Activated CD4-positive, alpha-beta T cell treated with anti-CD3 and anti-CD28 coated beads, Interleukin-2, amount 10 ng/mL, durations not matched to agents 7 days and 5 days (primary cell): ENCODE results near the gene DUSP2. TPM values are rescaled to one million over a fixed set of nuclear protein-coding genes. Genes with fewer than 3 reads are reported as not detected.
A peak's percentile ranks its signal among the peaks of the same experiment; 100 is the strongest.

Experiments used
- CTCF ChIA-PET: fragments of 350-600 bp; sonication (Branson Sonifier 250); formaldehyde crosslinking; loops from one replicate; lab custom pipeline; 2021; ENCODE audit warnings: antibody characterized with exemption; lab: Charles Lee
- POLR2A ChIA-PET: fragments of 350-600 bp; sonication (Branson Sonifier 250); formaldehyde crosslinking; loops from one replicate; lab custom pipeline; 2021; ENCODE audit warnings: antibody characterized with exemption; lab: Charles Lee
- DNase-seq: peaks from one replicate; pipeline ENCODE4 v3.0.0-alpha.2; 2020
- H3K27ac Mint-ChIP-seq: one replicate; pipeline ENCODE4 v1.8.0; 2021; ENCODE audit warnings: mild to moderate bottlenecking, moderate library complexity, mixed read lengths
- H3K27me3 Mint-ChIP-seq: one replicate; pipeline ENCODE4 v1.8.0; 2021; ENCODE audit warnings: mixed read lengths
- H3K36me3 Mint-ChIP-seq: one replicate; pipeline ENCODE4 v1.8.0; 2021; ENCODE audit warnings: low read depth, mixed read lengths
- H3K4me1 Mint-ChIP-seq: one replicate; pipeline ENCODE4 v1.8.0; 2021; ENCODE audit warnings: mixed read lengths
- H3K4me3 Mint-ChIP-seq: one replicate; pipeline ENCODE4 v1.8.0; 2021; ENCODE audit warnings: mild to moderate bottlenecking, moderate library complexity, mixed read lengths
- H3K9me3 Mint-ChIP-seq: one replicate; pipeline ENCODE4 v1.8.0; 2021; ENCODE audit warnings: mixed read lengths
- total RNA-seq, 2 experiments: library from RNA; stranded (reverse); gene quantifications; one replicate each; pipeline ENCODE4 v1.2.3, GENCODE V29; 2021

DUSP2 gene
- total RNA-seq, 2 experiments from 2014 or later: 11.9 to 14.2 TPM

- H3K27ac Mint-ChIP-seq: no peak overlapping the region
- POLR2A ChIA-PET: no interaction called here
- CTCF ChIA-PET: interaction anchor here (2.3 kb wide), 1 partner anchor 92 kb away, joined by 10 read pairs; no protein-coding TSS in a partner anchor
- peaks cover 17% of the 10 kb centered on the region for H3K4me1 Mint-ChIP-seq
- peak overlapping the region; percentile 68 for H3K4me3 Mint-ChIP-seq
- H3K27me3 Mint-ChIP-seq: peaks cover 21% of the 10 kb centered on the region
- no peaks in the 10 kb centered on the region for H3K9me3 Mint-ChIP-seq
- H3K36me3 Mint-ChIP-seq: no peaks in the 10 kb centered on the region
- DNase-seq: no peak
Measured at GRCh38 chr2:96114903-96115581, 30.2 kb downstream of the DUSP2 start.

GRCh38 chr2:96114546-96114902 lies 30.7 kb downstream of the DUSP2 start:
- DNase-seq: no peak
- POLR2A ChIA-PET: no interaction called here
- no peaks in the 10 kb centered on the region for H3K9me3 Mint-ChIP-seq
- peaks cover 17% of the 10 kb centered on the region for H3K27me3 Mint-ChIP-seq
- H3K4me1 Mint-ChIP-seq: peaks cover 17% of the 10 kb centered on the region
- H3K36me3 Mint-ChIP-seq: no peaks in the 10 kb centered on the region
- CTCF ChIA-PET: no interaction called here
- no peak overlapping the region for H3K4me3 Mint-ChIP-seq
- H3K27ac Mint-ChIP-seq: no peak overlapping the region

- ChIA-PET CTCF (interaction anchor here (0.5 to 0.9 kb wide), 3 partner anchors 11 to 140 kb away, joined by 3 to 7 read pairs (median 4); no protein-coding TSS in a partner anchor), POLR2A (no interaction called here)
- Mint-ChIP-seq H3K9me3 (no peaks in the 10 kb centered on the region), H3K36me3 (no peaks in the 10 kb centered on the region), H3K4me3 (no peak overlapping the region), H3K27me3 (peaks cover 12% of the 10 kb centered on the region), H3K27ac (no peak overlapping the region), H3K4me1 (peaks cover 17% of the 10 kb centered on the region)
- DNase-seq: no peak
Measured at GRCh38 chr2:96113951-96114350, 31.3 kb downstream of the DUSP2 start.

DNA sequence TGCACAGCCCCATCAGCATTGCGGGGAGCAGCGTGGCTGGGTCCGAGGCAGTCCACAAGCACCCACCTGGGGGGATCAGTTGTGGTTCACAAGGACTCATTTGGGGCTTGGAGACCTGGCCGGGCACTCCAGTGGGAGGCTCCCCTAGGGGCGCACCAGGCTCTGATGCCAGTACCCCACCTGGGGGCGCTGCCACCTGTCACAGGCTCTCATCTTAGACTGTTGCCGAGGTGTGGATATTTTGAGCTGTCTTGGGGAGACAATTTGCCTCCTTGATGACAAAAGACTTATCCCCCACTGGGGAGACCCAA lies 31.9 kb downstream of the DUSP2 start:
- DNase-seq: peak; percentile 23
- H3K4me3 Mint-ChIP-seq: no peak overlapping the region
- no peak overlapping the region for H3K27ac Mint-ChIP-seq
- ChIA-PET POLR2A (no interaction called here), CTCF (interaction anchor here (0.5 to 1.1 kb wide), 4 partner anchors 11 to 154 kb away, joined by 3 to 7 read pairs (median 4); no protein-coding TSS in a partner anchor)
- H3K9me3 Mint-ChIP-seq: no peaks in the 10 kb centered on the region
- H3K36me3 Mint-ChIP-seq: no peaks in the 10 kb centered on the region
- H3K4me1 Mint-ChIP-seq: peaks cover 17% of the 10 kb centered on the region
- peaks cover 9% of the 10 kb centered on the region for H3K27me3 Mint-ChIP-seq

GRCh38 chr2:96112501-96113366 lies 32.5 kb downstream of the DUSP2 start:
- CTCF ChIA-PET: interaction anchor here (1.1 to 1.2 kb wide), 2 partner anchors 24 to 154 kb away, joined by 3 to 4 read pairs; no protein-coding TSS in a partner anchor
- no peak overlapping the region for H3K4me3 Mint-ChIP-seq
- H3K4me1 Mint-ChIP-seq: peaks cover 13% of the 10 kb centered on the region
- no peak overlapping the region for H3K27ac Mint-ChIP-seq
- no peaks in the 10 kb centered on the region for H3K36me3 Mint-ChIP-seq
- no peak for DNase-seq
- POLR2A ChIA-PET: no interaction called here
- no peaks in the 10 kb centered on the region for H3K9me3 Mint-ChIP-seq
- H3K27me3 Mint-ChIP-seq: peaks cover 9% of the 10 kb centered on the region

GRCh38 chr2:96111823-96112500 lies 33.3 kb downstream of the DUSP2 start:
- Mint-ChIP-seq H3K4me3 (no peak overlapping the region), H3K4me1 (peaks cover 6% of the 10 kb centered on the region), H3K36me3 (no peaks in the 10 kb centered on the region), H3K27me3 (peaks cover 9% of the 10 kb centered on the region), H3K27ac (no peak overlapping the region), H3K9me3 (no peaks in the 10 kb centered on the region)
- ChIA-PET POLR2A (no interaction called here), CTCF (interaction anchor here (1.1 to 1.2 kb wide), 2 partner anchors 23 to 155 kb away, joined by 3 to 4 read pairs; no protein-coding TSS in a partner anchor)
- no peak for DNase-seq

DNA sequence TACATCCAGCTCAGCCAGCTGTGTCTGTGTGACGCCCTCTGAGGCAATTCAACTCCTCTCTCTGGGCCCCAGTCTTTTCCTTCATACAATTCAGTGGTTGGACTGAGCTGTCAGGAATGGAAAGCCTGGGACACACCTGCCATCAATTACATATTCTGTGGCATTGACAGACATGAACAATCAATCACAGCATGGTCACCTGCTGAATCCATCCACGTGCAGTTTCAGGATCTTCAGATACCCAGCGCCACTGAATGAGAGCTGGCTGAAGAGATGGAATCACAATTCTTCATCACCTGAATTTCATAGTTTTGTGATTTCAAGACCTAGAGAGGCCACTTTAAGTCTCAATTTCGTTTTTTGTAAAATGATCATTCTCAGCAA lies 34.0 kb downstream of the DUSP2 start:
- ChIA-PET CTCF (interaction anchor here (0.6 kb wide), 1 partner anchor 401 kb away, joined by 3 read pairs; no protein-coding TSS in a partner anchor), POLR2A (no interaction called here)

DNA sequence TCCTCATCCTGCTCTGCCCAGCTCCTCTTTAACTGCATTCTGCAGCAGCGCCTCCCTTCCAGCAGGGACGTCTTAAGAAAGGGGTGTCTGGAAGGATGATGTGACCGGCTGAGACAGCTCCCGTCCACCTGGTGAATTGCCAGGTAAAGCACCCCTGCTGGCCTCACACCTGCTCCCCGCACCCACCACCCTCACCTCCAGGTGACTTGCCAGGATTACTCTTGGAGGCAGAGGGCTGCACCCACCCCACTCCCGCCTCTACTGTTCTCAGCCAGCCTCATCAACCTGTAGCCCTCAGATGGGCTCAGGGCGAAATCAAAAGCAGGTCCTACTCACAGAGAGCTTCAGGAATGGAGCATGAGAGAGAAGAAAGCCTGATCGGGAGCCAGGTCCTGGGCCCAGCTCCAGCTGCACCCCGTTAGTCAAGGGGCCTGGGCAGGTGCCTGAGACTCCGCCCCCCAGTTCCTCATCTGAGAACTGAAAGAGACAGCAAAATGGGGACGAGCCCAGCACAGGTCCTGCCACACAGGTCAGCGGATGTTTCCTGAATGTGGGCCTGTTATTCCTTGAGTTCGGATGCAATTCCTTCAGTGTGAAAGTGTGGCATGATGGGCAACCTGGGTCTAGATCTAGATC lies 34.5 kb downstream of the DUSP2 start:
- DNase-seq: no peak
- POLR2A ChIA-PET: no interaction called here
- peaks cover 7% of the 10 kb centered on the region for H3K27me3 Mint-ChIP-seq
- no peaks in the 10 kb centered on the region for H3K36me3 Mint-ChIP-seq
- peaks cover under 1% of the 10 kb centered on the region for H3K9me3 Mint-ChIP-seq
- peaks cover 5% of the 10 kb centered on the region for H3K4me1 Mint-ChIP-seq
- CTCF ChIA-PET: interaction anchor here (0.6 kb wide), 1 partner anchor 402 kb away, joined by 3 read pairs; no protein-coding TSS in a partner anchor
- H3K27ac Mint-ChIP-seq: no peak overlapping the region
- no peak overlapping the region for H3K4me3 Mint-ChIP-seq

More for the DNA sequence above, 34.0 kb downstream of the DUSP2 start:
- Mint-ChIP-seq H3K9me3 (no peaks in the 10 kb centered on the region), H3K4me1 (peaks cover 6% of the 10 kb centered on the region), H3K4me3 (no peak overlapping the region), H3K27ac (no peak overlapping the region), H3K27me3 (peaks cover 9% of the 10 kb centered on the region), H3K36me3 (no peaks in the 10 kb centered on the region)
- DNase-seq: no peak

GRCh38 chr2:96109931-96110511 lies 35.2 kb downstream of the DUSP2 start:
- CTCF ChIA-PET: no interaction called here
- peaks cover 2% of the 10 kb centered on the region for H3K27me3 Mint-ChIP-seq
- peaks cover 2% of the 10 kb centered on the region for H3K36me3 Mint-ChIP-seq
- no peak for DNase-seq
- no peaks in the 10 kb centered on the region for H3K4me1 Mint-ChIP-seq
- POLR2A ChIA-PET: no interaction called here
- H3K27ac Mint-ChIP-seq: no peak overlapping the region
- H3K9me3 Mint-ChIP-seq: peaks cover 8% of the 10 kb centered on the region
- H3K4me3 Mint-ChIP-seq: no peak overlapping the region

GRCh38 chr2:96109361-96109680 lies 35.9 kb downstream of the DUSP2 start:
- no peak for DNase-seq
- Mint-ChIP-seq H3K36me3 (peaks cover 2% of the 10 kb centered on the region), H3K4me1 (no peaks in the 10 kb centered on the region), H3K9me3 (peaks cover 12% of the 10 kb centered on the region), H3K27ac (no peak overlapping the region), H3K4me3 (no peak overlapping the region), H3K27me3 (no peaks in the 10 kb centered on the region)
- CTCF ChIA-PET: interaction anchor here (1.4 kb wide), 1 partner anchor 87 kb away, joined by 4 read pairs; no protein-coding TSS in a partner anchor
- POLR2A ChIA-PET: no interaction called here

GRCh38 chr2:96108541-96109360 lies 36.5 kb downstream of the DUSP2 start:
- Mint-ChIP-seq H3K27me3 (no peaks in the 10 kb centered on the region), H3K27ac (no peak overlapping the region), H3K36me3 (peaks cover 2% of the 10 kb centered on the region), H3K9me3 (peaks cover 12% of the 10 kb centered on the region), H3K4me1 (no peaks in the 10 kb centered on the region), H3K4me3 (no peak overlapping the region)
- DNase-seq: no peak
- CTCF ChIA-PET: interaction anchor here (0.8 to 1.4 kb wide), 2 partner anchors 8 to 86 kb away, joined by 3 to 4 read pairs; partner anchors contain the start of gene ADRA2B
- POLR2A ChIA-PET: no interaction called here
